Measurements from ENCODE around the gene CPXM2. TPM values are rescaled to one million over a fixed set of nuclear protein-coding genes. Genes with fewer than 3 reads are reported as not detected.

CPXM2 gene
- polyA plus RNA-seq, 1 of the 3 experiments (the other 2 are of a cell fraction) = not detected

DNA sequence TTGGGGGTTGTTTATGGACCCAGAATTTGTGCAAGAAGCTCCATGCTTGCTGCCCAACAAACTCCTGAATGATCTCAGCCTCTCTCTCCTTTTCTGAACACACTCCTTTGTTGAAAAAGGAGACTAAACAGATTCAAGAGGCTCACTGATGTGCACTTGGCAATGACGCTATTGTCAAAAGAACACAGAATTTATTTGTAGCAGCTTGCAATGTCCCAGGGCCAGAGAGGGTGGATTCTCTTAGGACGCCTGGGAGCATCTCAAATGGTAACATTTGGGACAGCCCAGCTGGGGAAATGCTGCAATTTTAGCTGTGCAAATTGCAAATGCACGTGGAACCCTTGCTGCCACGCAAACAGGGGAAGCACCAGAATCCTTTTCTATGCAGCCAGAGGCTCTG is 145.5 kb downstream of the CPXM2 start:
- no peak for DNase-seq
- POLR2A ChIA-PET = no interaction called here
- peaks cover 0 to 24% of the 10 kb centered on the region in 2 experiments; a peak in 2 of 4 replicates for H3K4me1 ChIP-seq (ENCODE audit: control insufficient read depth in 1 of 2, insufficient read depth in 2 of 2, low read depth in 1 of 2, low read length in 1 of 2)
- no peak overlapping the region for H2AFZ ChIP-seq (ENCODE audit: low read depth)
- no peak for TF ChIP-seq FOXJ3 (CRISPR knock-in tag; IDR thresholded peaks at IDR 0.05)
- TF ChIP-seq, protein P1, sequence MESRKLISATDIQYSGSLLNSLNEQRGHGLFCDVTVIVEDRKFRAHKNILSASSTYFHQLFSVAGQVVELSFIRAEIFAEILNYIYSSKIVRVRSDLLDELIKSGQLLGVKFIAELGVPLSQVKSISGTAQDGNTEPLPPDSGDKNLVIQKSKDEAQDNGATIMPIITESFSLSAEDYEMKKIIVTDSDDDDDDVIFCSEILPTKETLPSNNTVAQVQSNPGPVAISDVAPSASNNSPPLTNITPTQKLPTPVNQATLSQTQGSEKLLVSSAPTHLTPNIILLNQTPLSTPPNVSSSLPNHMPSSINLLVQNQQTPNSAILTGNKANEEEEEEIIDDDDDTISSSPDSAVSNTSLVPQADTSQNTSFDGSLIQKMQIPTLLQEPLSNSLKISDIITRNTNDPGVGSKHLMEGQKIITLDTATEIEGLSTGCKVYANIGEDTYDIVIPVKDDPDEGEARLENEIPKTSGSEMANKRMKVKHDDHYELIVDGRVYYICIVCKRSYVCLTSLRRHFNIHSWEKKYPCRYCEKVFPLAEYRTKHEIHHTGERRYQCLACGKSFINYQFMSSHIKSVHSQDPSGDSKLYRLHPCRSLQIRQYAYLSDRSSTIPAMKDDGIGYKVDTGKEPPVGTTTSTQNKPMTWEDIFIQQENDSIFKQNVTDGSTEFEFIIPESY (IDR thresholded peaks at IDR 0.05; ENCODE audit: borderline replicate concordance, low read depth) = no peak
- no peak for TF ChIP-seq YY1 (IDR thresholded peaks at IDR 0.05; ENCODE audit: low read depth)
- TF ChIP-seq SMC3 (IDR thresholded peaks at IDR 0.05; ENCODE audit: low read depth, low read length) = no peak
- TF ChIP-seq ELF1 (IDR thresholded peaks at IDR 0.05) = no peak
- TF ChIP-seq, protein P2, sequence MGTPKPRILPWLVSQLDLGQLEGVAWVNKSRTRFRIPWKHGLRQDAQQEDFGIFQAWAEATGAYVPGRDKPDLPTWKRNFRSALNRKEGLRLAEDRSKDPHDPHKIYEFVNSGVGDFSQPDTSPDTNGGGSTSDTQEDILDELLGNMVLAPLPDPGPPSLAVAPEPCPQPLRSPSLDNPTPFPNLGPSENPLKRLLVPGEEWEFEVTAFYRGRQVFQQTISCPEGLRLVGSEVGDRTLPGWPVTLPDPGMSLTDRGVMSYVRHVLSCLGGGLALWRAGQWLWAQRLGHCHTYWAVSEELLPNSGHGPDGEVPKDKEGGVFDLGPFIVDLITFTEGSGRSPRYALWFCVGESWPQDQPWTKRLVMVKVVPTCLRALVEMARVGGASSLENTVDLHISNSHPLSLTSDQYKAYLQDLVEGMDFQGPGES (IDR thresholded peaks at IDR 0.05; ENCODE audit: low read depth, low read length) = no peak
- TF ChIP-seq, protein P3, sequence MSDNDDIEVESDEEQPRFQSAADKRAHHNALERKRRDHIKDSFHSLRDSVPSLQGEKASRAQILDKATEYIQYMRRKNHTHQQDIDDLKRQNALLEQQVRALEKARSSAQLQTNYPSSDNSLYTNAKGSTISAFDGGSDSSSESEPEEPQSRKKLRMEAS (IDR thresholded peaks at IDR 0.05; ENCODE audit: low read depth) = no peak
- TF ChIP-seq RCOR1 (IDR thresholded peaks at IDR 0.05; ENCODE audit: low read length) = no peak
- no peak for TF ChIP-seq RAD21 (IDR thresholded peaks at IDR 0.05; ENCODE audit: low read length)
- TF ChIP-seq MXI1 (IDR thresholded peaks at IDR 0.05; ENCODE audit: low read depth, low read length) = no peak
- TF ChIP-seq CHD2 (IDR thresholded peaks at IDR 0.05; ENCODE audit: low read length, partially characterized antibody) = no peak
- TF ChIP-seq, protein P4, sequence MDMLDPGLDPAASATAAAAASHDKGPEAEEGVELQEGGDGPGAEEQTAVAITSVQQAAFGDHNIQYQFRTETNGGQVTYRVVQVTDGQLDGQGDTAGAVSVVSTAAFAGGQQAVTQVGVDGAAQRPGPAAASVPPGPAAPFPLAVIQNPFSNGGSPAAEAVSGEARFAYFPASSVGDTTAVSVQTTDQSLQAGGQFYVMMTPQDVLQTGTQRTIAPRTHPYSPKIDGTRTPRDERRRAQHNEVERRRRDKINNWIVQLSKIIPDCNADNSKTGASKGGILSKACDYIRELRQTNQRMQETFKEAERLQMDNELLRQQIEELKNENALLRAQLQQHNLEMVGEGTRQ (IDR thresholded peaks at IDR 0.05; ENCODE audit: borderline replicate concordance, low read depth, low read length) = no peak
- TF ChIP-seq, protein P5, sequence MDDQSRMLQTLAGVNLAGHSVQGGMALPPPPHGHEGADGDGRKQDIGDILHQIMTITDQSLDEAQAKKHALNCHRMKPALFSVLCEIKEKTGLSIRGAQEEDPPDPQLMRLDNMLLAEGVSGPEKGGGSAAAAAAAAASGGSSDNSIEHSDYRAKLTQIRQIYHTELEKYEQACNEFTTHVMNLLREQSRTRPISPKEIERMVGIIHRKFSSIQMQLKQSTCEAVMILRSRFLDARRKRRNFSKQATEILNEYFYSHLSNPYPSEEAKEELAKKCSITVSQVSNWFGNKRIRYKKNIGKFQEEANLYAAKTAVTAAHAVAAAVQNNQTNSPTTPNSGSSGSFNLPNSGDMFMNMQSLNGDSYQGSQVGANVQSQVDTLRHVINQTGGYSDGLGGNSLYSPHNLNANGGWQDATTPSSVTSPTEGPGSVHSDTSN (IDR thresholded peaks at IDR 0.05) = no peak
- no peak for TF ChIP-seq MEF2A (IDR thresholded peaks at IDR 0.05; ENCODE audit: borderline replicate concordance, low read depth)
- H3F3A ChIP-seq (replicated peaks; ENCODE audit: insufficient read depth) = no peaks in the 10 kb centered on the region
- H3K9ac ChIP-seq = no peak overlapping the region
- no peaks in the 10 kb centered on the region for H3K36me3 ChIP-seq (replicated peaks in 1 of 2; ENCODE audit: control insufficient read depth in 1 of 2, insufficient read depth in 2 of 2, low read length in 1 of 2)
- H3K9me2 ChIP-seq = no peaks in the 10 kb centered on the region
- H3K27me3 ChIP-seq (ENCODE audit: insufficient read depth) = no peaks in the 10 kb centered on the region
- no peaks in the 10 kb centered on the region for H4K20me1 ChIP-seq (ENCODE audit: insufficient read depth)
- no peak overlapping the region for H3K4me2 ChIP-seq
- 28% methylated on average over 4 of the region's 4 CpGs for WGBS (ENCODE audit: low lambda C conversion rate)
- no peak overlapping the region for H3K27ac ChIP-seq (ENCODE audit: low read depth in 2 of 2, low read length in 1 of 2)
- no peak overlapping the region for H3K4me3 ChIP-seq (ENCODE audit: low read depth in 2 of 2, low read length in 1 of 2)
- H3K79me2 ChIP-seq (ENCODE audit: insufficient read depth) = no peaks in the 10 kb centered on the region
- no peaks in the 10 kb centered on the region for H3K9me3 ChIP-seq
- CTCF ChIA-PET = interaction anchor here (1.2 kb wide), 2 partner anchors 78 to 163 kb away, joined by 3 read pairs; no protein-coding TSS in a partner anchor

Data from SK-N-SH (cell line).